Measurements from ENCODE around the gene APOBEC3B. TPM values are rescaled to one million over a fixed set of nuclear protein-coding genes. Genes with fewer than 3 reads are reported as not detected.

The APOBEC3B gene
- total and polyA plus RNA-seq, 9 of the 15 experiments (the other 6 are each of a cell fraction or from before 2014, with no cell fraction given), result 5.9 to 166 (median 43.2) TPM

- TF ChIP-seq RNF219 (CRISPR knock-in tag; IDR thresholded peaks at IDR 0.05), result no peak
- TF ChIP-seq NR2C1 (IDR thresholded peaks at IDR 0.05), result no peak
- no peak for TF ChIP-seq NR2C1 (tag; IDR thresholded peaks at IDR 0.05)
- no peak for TF ChIP-seq FOSL1 (tag; conservative IDR thresholded peaks at IDR 0.05)
- TF ChIP-seq CTBP1 (IDR thresholded peaks at IDR 0.05; ENCODE audit: borderline replicate concordance), result peak; percentile 96
- no peak for TF ChIP-seq ZNF583 (CRISPR knock-in tag; IDR thresholded peaks at IDR 0.05)
- TF ChIP-seq CEBPB (tag; IDR thresholded peaks at IDR 0.05), result 0 out of 2 replicates have a peak, but pooled peaks have one; percentile 15
- TF ChIP-seq HDAC6 (IDR thresholded peaks at IDR 0.05; ENCODE audit: low read depth, low read length), result no peak
- peak; percentile 23; the same call in 1 of the 2 replicates for TF ChIP-seq VEZF1 (CRISPR knock-in tag; IDR thresholded peaks at IDR 0.05)
- TF ChIP-seq E2F8 (IDR thresholded peaks at IDR 0.05; ENCODE audit: low read depth, partially characterized antibody), result no peak
- TF ChIP-seq MAFK (IDR thresholded peaks at IDR 0.05; ENCODE audit: low read length), result peak; percentile 67
- no peak for TF ChIP-seq PYGO2 (tag; IDR thresholded peaks at IDR 0.05)
- TF ChIP-seq HMGXB4 (CRISPR knock-in tag; IDR thresholded peaks at IDR 0.05), result no peak
- peak; percentile 32; the same call in 1 of the 2 replicates for TF ChIP-seq JUND (IDR thresholded peaks at IDR 0.05; ENCODE audit: borderline replicate concordance, low read depth, low read length)
- TF ChIP-seq JUND (tag; IDR thresholded peaks at IDR 0.05; ENCODE audit: borderline replicate concordance, low read depth, low read length), result no peak; the same call in 2 of the 3 replicates
- TF ChIP-seq OTX1 (CRISPR knock-in tag; IDR thresholded peaks at IDR 0.05), result no peak
- TF ChIP-seq ZEB2 (IDR thresholded peaks at IDR 0.05), result no peak
- TF ChIP-seq L3MBTL2 (IDR thresholded peaks at IDR 0.05), result peak; percentile 20; the same call in 1 of the 2 replicates
These were observed 14.4 kb upstream of the APOBEC3B start (continued) for GRCh38 chr22:38967451-38968450.

Data from K562 (cell line).